ENCODE measurements around the gene EPB42. TPM values are rescaled to one million over a fixed set of nuclear protein-coding genes. Genes with fewer than 3 reads are reported as not detected.
"Not testable (repeated sequence)": the region's sequence is repeated elsewhere in the genome, so short reads cannot be mapped to it uniquely, and the experiment has no call there.

Gene EPB42
- total RNA-seq, 2 donors from 2014 or later, result not detected

DNA sequence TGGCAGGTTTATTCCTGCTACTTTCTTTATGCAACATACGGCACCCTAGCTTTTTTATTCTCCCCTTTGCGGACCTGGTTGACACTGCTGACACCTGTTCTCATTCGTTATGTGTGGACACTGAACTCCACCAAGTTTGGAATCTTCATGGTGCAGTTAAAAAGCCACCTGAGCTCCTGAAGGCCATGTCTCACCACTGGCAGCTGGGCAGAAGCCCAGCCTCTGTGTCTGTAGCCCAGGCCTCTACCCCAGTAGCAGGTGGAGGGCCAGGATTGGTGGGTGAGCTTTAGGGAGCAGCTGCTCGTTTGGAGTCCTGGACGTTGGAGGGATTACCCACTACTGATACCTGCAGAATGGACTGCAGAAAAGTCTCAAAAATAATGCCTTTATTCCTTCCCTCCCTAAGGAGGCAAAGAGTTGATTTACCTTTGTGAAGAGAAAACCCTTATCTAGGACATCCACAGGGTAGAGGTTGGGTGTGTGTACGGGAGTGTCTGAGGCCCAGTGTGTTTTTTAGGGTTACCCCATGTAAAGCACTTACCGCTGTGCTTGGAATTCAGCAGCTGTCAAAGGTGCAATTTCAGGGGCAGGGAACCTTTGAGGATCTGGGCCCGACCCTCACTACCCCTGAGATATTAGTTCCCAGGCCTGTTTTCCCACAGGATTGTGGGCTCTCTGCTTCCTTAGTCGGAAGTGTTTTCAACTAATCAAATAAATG lies 36.3 kb downstream of the EPB42 start:
- Mint-ChIP-seq H3K4me1 (ENCODE audit: low read depth) (peaks cover 21% of the 10 kb centered on the region), H3K27me3 (ENCODE audit: low read depth) (no peaks in the 10 kb centered on the region), H3K4me3 (peak overlapping the region; percentile 93 to 97), H3K9me3 (no peaks in the 10 kb centered on the region), H3K27ac (peak overlapping the region; percentile 81), H3K36me3 (ENCODE audit: insufficient read depth in 2 of 2) (peaks cover 3 to 5% of the 10 kb centered on the region in 2 donors)
- DNase-seq (no peak), ATAC-seq (replicated peaks in 1 of 2) (no peak)

- Mint-ChIP-seq H3K27ac (no peak overlapping the region), H3K9me3 (no peaks in the 10 kb centered on the region), H3K4me1 (ENCODE audit: low read depth) (peaks cover 21% of the 10 kb centered on the region)
Observed at GRCh38 chr15:43183270-43183669, 37.5 kb downstream of the EPB42 start.

GRCh38 chr15:43177147-43177546 lies 43.7 kb downstream of the EPB42 start:
- not testable (repeated sequence) for H3K4me1 Mint-ChIP-seq (ENCODE audit: low read depth); H3K27me3 Mint-ChIP-seq (ENCODE audit: low read depth); H3K9me3 Mint-ChIP-seq; ATAC-seq (replicated peaks in 1 of 2); H3K4me3 Mint-ChIP-seq; DNase-seq; H3K27ac Mint-ChIP-seq
- peaks cover 5 to 19% of the 10 kb centered on the region in 2 donors for H3K36me3 Mint-ChIP-seq (ENCODE audit: insufficient read depth in 2 of 2)

More at GRCh38 chr15:43183270-43183669, 37.5 kb downstream of the EPB42 start:
- no peak for DNase-seq
- Mint-ChIP-seq H3K36me3 (ENCODE audit: insufficient read depth in 2 of 2) (peaks cover 0 to 2% of the 10 kb centered on the region in 2 donors), H3K4me3 (no peak overlapping the region), H3K27me3 (ENCODE audit: low read depth) (no peaks in the 10 kb centered on the region)
- no peak for ATAC-seq (replicated peaks in 1 of 2)

- H3K9me3 Mint-ChIP-seq; ATAC-seq (replicated peaks in 1 of 2): not testable (repeated sequence)
Observed at GRCh38 chr15:43175656-43176309, 45.0 kb downstream of the EPB42 start.

GRCh38 chr15:43169888-43170287 lies 50.9 kb downstream of the EPB42 start:
- Mint-ChIP-seq H3K27me3 (ENCODE audit: low read depth) (no peaks in the 10 kb centered on the region), H3K36me3 (ENCODE audit: insufficient read depth in 2 of 2) (peaks cover 9 to 19% of the 10 kb centered on the region in 2 donors), H3K4me1 (ENCODE audit: low read depth) (peaks cover 14% of the 10 kb centered on the region), H3K9me3 (no peaks in the 10 kb centered on the region), H3K4me3 (no peak overlapping the region), H3K27ac (no peak overlapping the region)
- ATAC-seq (replicated peaks in 1 of 2), result no peak
- DNase-seq, result no peak

More at GRCh38 chr15:43175656-43176309, 45.0 kb downstream of the EPB42 start:
- not testable (repeated sequence) for H3K4me1 Mint-ChIP-seq (ENCODE audit: low read depth); H3K4me3 Mint-ChIP-seq; DNase-seq; H3K27me3 Mint-ChIP-seq (ENCODE audit: low read depth); H3K27ac Mint-ChIP-seq
- H3K36me3 Mint-ChIP-seq (ENCODE audit: insufficient read depth in 2 of 2), result peaks cover 7 to 21% of the 10 kb centered on the region in 2 donors

- Mint-ChIP-seq H3K4me3 (no peak overlapping the region), H3K4me1 (ENCODE audit: low read depth) (peaks cover 14% of the 10 kb centered on the region), H3K27me3 (ENCODE audit: low read depth) (no peaks in the 10 kb centered on the region), H3K9me3 (no peaks in the 10 kb centered on the region), H3K36me3 (ENCODE audit: insufficient read depth in 2 of 2) (peaks cover 12 to 18% of the 10 kb centered on the region in 2 donors), H3K27ac (no peak overlapping the region)
- peak; percentile 16 to 17 for DNase-seq
- peak; percentile 87 to 93 for ATAC-seq (replicated peaks in 1 of 2)
Observed at GRCh38 chr15:43168192-43169107, 52.4 kb downstream of the EPB42 start.

GRCh38 chr15:43167261-43167660 lies 53.6 kb downstream of the EPB42 start:
- not testable (repeated sequence) for H3K9me3 Mint-ChIP-seq; ATAC-seq (replicated peaks in 1 of 2); H3K4me3 Mint-ChIP-seq; H3K27me3 Mint-ChIP-seq (ENCODE audit: low read depth); DNase-seq; H3K27ac Mint-ChIP-seq
- Mint-ChIP-seq H3K36me3 (ENCODE audit: insufficient read depth in 2 of 2) (peaks cover 9 to 14% of the 10 kb centered on the region in 2 donors), H3K4me1 (ENCODE audit: low read depth) (peaks cover 14% of the 10 kb centered on the region)

DNA sequence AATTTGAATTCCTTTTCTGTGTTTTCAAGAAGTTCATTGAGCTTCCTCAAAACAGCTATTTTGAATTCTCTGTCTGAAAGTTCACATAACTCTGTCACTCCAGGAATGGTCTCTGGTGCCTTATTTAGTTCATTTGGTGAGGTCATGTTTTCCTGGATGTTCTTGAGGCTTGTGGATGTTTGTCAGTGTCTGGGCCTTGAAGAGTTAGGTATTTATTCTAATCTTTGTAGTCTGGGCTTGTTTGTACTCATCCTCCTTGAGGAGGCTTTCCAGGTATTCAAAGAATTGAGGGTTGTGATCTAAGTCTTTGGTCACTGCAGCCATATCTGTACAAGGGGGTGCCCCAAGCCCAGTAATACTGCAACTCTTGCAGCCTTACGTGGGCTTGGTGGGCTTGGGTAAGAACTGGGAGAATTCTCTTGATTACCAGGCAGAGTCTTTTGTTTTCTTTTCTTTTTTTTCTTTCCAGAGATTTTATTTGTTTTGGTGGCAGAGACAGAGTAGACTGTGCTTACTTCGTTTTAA lies 55.0 kb downstream of the EPB42 start:
- Mint-ChIP-seq H3K27ac (no peak overlapping the region), H3K27me3 (ENCODE audit: low read depth) (no peaks in the 10 kb centered on the region), H3K4me1 (ENCODE audit: low read depth) (peaks cover 14% of the 10 kb centered on the region), H3K9me3 (no peaks in the 10 kb centered on the region), H3K4me3 (no peak overlapping the region), H3K36me3 (ENCODE audit: insufficient read depth in 2 of 2) (peaks cover 7 to 12% of the 10 kb centered on the region in 2 donors)
- peak in 1 of 2 donors; percentile 7 for DNase-seq
- peak; percentile 64 to 72 for ATAC-seq (replicated peaks in 1 of 2)

DNA sequence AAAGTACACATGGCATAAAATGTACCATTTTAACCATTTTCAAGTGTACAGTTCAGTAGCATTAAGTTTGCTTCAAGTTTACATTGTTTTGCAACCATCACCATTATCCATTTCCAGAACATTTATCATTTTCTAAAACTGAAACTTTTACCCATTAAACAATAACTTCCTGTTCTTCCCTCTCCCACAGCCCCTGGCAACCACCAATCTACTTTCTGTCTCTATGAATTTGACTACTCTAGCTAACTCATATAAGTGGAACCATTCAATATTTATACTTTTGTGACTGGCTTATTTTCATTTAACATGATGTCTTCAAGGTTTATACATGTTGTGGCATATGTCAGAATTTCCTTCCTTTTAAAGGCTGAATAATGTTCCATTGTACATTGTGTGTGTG lies 67.5 kb downstream of the EPB42 start:
- DNase-seq (no peak), ATAC-seq (replicated peaks in 1 of 2) (no peak)
- Mint-ChIP-seq H3K4me3 (no peak overlapping the region), H3K27ac (peak overlapping the region; percentile 79), H3K9me3 (no peaks in the 10 kb centered on the region), H3K4me1 (ENCODE audit: low read depth) (peaks cover 15% of the 10 kb centered on the region), H3K27me3 (ENCODE audit: low read depth) (no peaks in the 10 kb centered on the region), H3K36me3 (ENCODE audit: insufficient read depth in 2 of 2) (peaks cover 5 to 13% of the 10 kb centered on the region in 2 donors)

DNA sequence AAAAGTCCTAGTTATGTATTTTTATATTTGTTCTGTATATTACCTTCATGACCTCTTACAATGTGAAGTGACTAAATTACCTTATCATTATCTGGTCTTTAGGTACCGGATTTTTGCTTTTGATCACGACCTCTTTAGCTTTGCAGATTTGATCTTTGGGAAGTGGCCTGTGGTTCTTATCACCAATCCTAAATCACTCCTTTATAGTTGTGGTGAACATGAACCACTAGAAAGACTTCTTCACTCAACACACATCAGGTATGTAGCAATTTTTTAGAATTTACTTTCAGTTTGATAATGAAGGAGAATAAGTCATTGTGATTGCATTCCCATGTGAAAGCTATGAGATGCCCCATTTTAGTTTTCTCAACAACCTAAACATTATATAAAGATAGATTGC lies 69.1 kb downstream of the EPB42 start:
- no peaks in the 10 kb centered on the region for H3K9me3 Mint-ChIP-seq
- peaks cover 15% of the 10 kb centered on the region for H3K4me1 Mint-ChIP-seq (ENCODE audit: low read depth)
- H3K27me3 Mint-ChIP-seq (ENCODE audit: low read depth), result no peaks in the 10 kb centered on the region
- DNase-seq, result no peak
- H3K36me3 Mint-ChIP-seq (ENCODE audit: insufficient read depth in 2 of 2), result peaks cover 5 to 9% of the 10 kb centered on the region in 2 donors
- H3K4me3 Mint-ChIP-seq, result peak overlapping the region in 1 of 2 donors; percentile 39
- H3K27ac Mint-ChIP-seq, result no peak overlapping the region
- ATAC-seq (replicated peaks in 1 of 2), result peak; percentile 41 to 49

DNA sequence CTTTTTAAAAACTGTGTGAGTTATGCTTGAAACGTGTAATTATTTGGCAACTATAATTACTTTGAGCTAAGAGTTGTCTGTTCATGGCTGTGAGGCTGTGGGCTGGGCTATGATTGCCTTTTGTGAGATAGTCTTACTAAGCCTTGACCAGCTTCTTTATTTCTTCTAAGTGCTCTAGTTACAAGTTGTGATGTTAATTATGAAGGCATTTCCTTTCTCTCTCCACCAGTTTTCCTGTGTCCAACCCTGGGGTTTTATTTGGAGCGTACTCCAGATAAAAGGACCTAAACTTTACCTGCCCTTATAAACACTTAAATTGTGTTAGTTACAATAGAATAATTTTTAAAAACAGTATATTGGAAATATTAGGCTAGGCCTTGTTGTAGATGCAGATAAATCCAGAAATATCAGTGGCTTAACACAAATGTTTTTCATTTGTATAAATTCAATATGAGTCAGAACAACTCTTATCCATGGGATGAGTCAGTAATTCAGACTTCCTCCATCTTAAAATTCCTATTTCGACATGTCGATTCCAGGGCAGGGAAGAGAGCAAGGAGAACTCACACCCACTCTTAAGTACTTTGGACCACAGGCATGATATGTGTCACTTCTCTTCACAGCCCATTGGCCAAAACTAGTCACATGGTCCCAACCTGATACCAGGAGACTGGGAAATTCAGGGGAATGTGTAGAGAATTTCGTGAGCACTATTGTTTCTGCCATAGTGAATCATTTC lies 70.5 kb downstream of the EPB42 start:
- no peaks in the 10 kb centered on the region for H3K9me3 Mint-ChIP-seq
- no peaks in the 10 kb centered on the region for H3K27me3 Mint-ChIP-seq (ENCODE audit: low read depth)
- no peak overlapping the region for H3K27ac Mint-ChIP-seq
- H3K36me3 Mint-ChIP-seq (ENCODE audit: insufficient read depth in 2 of 2), result peaks cover 5 to 11% of the 10 kb centered on the region in 2 donors
- DNase-seq (no peak), ATAC-seq (replicated peaks in 1 of 2) (no peak)
- peaks cover 15% of the 10 kb centered on the region for H3K4me1 Mint-ChIP-seq (ENCODE audit: low read depth)
- no peak overlapping the region for H3K4me3 Mint-ChIP-seq

Measured in activated T-cell treated with anti-CD3 and anti-CD28 coated beads, Interleukin-2, amount 50 U/mL, for 72 hours (primary cell).